Measurements from ENCODE around the gene MTHFSD. TPM values are rescaled to one million over a fixed set of nuclear protein-coding genes. Genes with fewer than 3 reads are reported as not detected.

MTHFSD gene
- total and polyA plus RNA-seq, 7 experiments from 2014 or later, result 16.7 to 46.7 (median 28.1) TPM

GRCh38 chr16:86515777-86516622 lies 39.0 kb downstream of the MTHFSD start:
- H3K27me3 Mint-ChIP-seq, result peaks cover 59 to 79% (median 65%) of the 10 kb centered on the region in 5 donors
- Histone ChIP-seq H3K4me1 (ENCODE audit: control insufficient read depth in 2 of 2, insufficient read depth in 2 of 2, low read length in 2 of 2) (peaks cover 0 to 3% of the 10 kb centered on the region in 2 donors), H3K27me3 (ENCODE audit: control insufficient read depth in 2 of 2, insufficient read depth in 2 of 2, low read length in 2 of 2) (peaks cover 0 to 19% of the 10 kb centered on the region in 2 donors), H3K4me3 (ENCODE audit: low read length) (no peak overlapping the region), H3K27ac (ENCODE audit: low read depth, low read length) (no peak overlapping the region), H3K36me3 (ENCODE audit: control insufficient read depth in 2 of 3, insufficient read depth in 3 of 3, low read length in 3 of 3) (no peaks in the 10 kb centered on the region), H3K9me3 (ENCODE audit: control insufficient read depth in 2 of 3, low read length in 3 of 3) (no peaks in the 10 kb centered on the region)
- H3K27ac Mint-ChIP-seq, result peak overlapping the region in 1 of 9 donors; percentile 23
- H3K4me1 Mint-ChIP-seq, result peaks cover 0 to 14% (median 9%) of the 10 kb centered on the region in 7 donors
- intact Hi-C loops (cut with micrococcal nuclease), result no loop called here
- no peak overlapping the region for H3K4me3 Mint-ChIP-seq
- H3K36me3 Mint-ChIP-seq, result peaks cover 0 to 4% (median 0%) of the 10 kb centered on the region in 5 donors
- no peak for DNase-seq
- H3K9me3 Mint-ChIP-seq, result peaks cover 0 to 1% (median 0%) of the 10 kb centered on the region in 11 donors
- POLR2A ChIA-PET, result no interaction called here
- CTCF ChIA-PET, result interaction anchor here (0.7 kb wide), 1 partner anchor 164 kb away, joined by 3 read pairs; no protein-coding TSS in a partner anchor
- ATAC-seq, result no peak

- Histone ChIP-seq H3K36me3 (ENCODE audit: control insufficient read depth in 2 of 3, insufficient read depth in 3 of 3, low read length in 3 of 3) (no peaks in the 10 kb centered on the region), H3K4me1 (ENCODE audit: control insufficient read depth in 2 of 2, insufficient read depth in 2 of 2, low read length in 2 of 2) (peaks cover 0 to 3% of the 10 kb centered on the region in 2 donors), H3K27me3 (ENCODE audit: control insufficient read depth in 2 of 2, insufficient read depth in 2 of 2, low read length in 2 of 2) (peaks cover 0 to 16% of the 10 kb centered on the region in 2 donors), H3K4me3 (ENCODE audit: low read length) (no peak overlapping the region), H3K9me3 (ENCODE audit: control insufficient read depth in 2 of 3, low read length in 3 of 3) (no peaks in the 10 kb centered on the region), H3K27ac (ENCODE audit: low read depth, low read length) (no peak overlapping the region)
- Mint-ChIP-seq H3K9me3 (peaks cover 0 to 1% (median 0%) of the 10 kb centered on the region in 11 donors), H3K27ac (no peak overlapping the region), H3K4me3 (no peak overlapping the region), H3K4me1 (peaks cover 0 to 17% (median 11%) of the 10 kb centered on the region in 7 donors), H3K36me3 (peaks cover 0 to 4% (median 0%) of the 10 kb centered on the region in 5 donors), H3K27me3 (peaks cover 59 to 83% (median 68%) of the 10 kb centered on the region in 5 donors)
- ChIA-PET CTCF (no interaction called here), POLR2A (no interaction called here)
- ATAC-seq (no peak), DNase-seq (no peak)
- intact Hi-C loops (cut with micrococcal nuclease), result no loop called here
Observed at GRCh38 chr16:86515413-86515776, 39.6 kb downstream of the MTHFSD start.

GRCh38 chr16:86514481-86515376 lies 40.3 kb downstream of the MTHFSD start:
- Mint-ChIP-seq H3K9me3 (peaks cover 0 to 1% (median 0%) of the 10 kb centered on the region in 11 donors), H3K4me3 (peak overlapping the region in 1 of 10 donors; percentile 29), H3K27me3 (peaks cover 55 to 82% (median 66%) of the 10 kb centered on the region in 5 donors), H3K4me1 (peaks cover 0 to 13% (median 11%) of the 10 kb centered on the region in 7 donors), H3K36me3 (peaks cover 0 to 4% (median 0%) of the 10 kb centered on the region in 5 donors), H3K27ac (peak overlapping the region in 1 of 9 donors; percentile 29)
- ChIA-PET POLR2A (no interaction called here), CTCF (no interaction called here)
- Histone ChIP-seq H3K9me3 (ENCODE audit: control insufficient read depth in 2 of 3, low read length in 3 of 3) (no peaks in the 10 kb centered on the region), H3K36me3 (ENCODE audit: control insufficient read depth in 2 of 3, insufficient read depth in 3 of 3, low read length in 3 of 3) (no peaks in the 10 kb centered on the region), H3K4me1 (ENCODE audit: control insufficient read depth in 2 of 2, insufficient read depth in 2 of 2, low read length in 2 of 2) (no peaks in the 10 kb centered on the region), H3K27me3 (ENCODE audit: control insufficient read depth in 2 of 2, insufficient read depth in 2 of 2, low read length in 2 of 2) (peaks cover 0 to 9% of the 10 kb centered on the region in 2 donors), H3K27ac (ENCODE audit: low read depth, low read length) (no peak overlapping the region), H3K4me3 (ENCODE audit: low read length) (no peak overlapping the region)
- intact Hi-C loops (cut with micrococcal nuclease), result no loop called here
- ATAC-seq, result no peak
- DNase-seq, result no peak

GRCh38 chr16:86513471-86514277 lies 41.4 kb downstream of the MTHFSD start:
- no peaks in the 10 kb centered on the region for H3K9me3 Mint-ChIP-seq
- peak overlapping the region in 2 of 10 donors; percentile 13 to 40 for H3K4me3 Mint-ChIP-seq
- Histone ChIP-seq H3K36me3 (ENCODE audit: control insufficient read depth in 2 of 3, insufficient read depth in 3 of 3, low read length in 3 of 3) (no peaks in the 10 kb centered on the region), H3K9me3 (ENCODE audit: control insufficient read depth in 2 of 3, low read length in 3 of 3) (no peaks in the 10 kb centered on the region), H3K4me1 (ENCODE audit: control insufficient read depth in 2 of 2, insufficient read depth in 2 of 2, low read length in 2 of 2) (no peaks in the 10 kb centered on the region), H3K4me3 (ENCODE audit: low read length) (no peak overlapping the region), H3K27me3 (ENCODE audit: control insufficient read depth in 2 of 2, insufficient read depth in 2 of 2, low read length in 2 of 2) (peaks cover 0 to 4% of the 10 kb centered on the region in 2 donors), H3K27ac (ENCODE audit: low read depth, low read length) (no peak overlapping the region)
- peak overlapping the region in 1 of 9 donors; percentile 79 for H3K27ac Mint-ChIP-seq
- peaks cover 0 to 4% (median 0%) of the 10 kb centered on the region in 5 donors for H3K36me3 Mint-ChIP-seq
- H3K4me1 Mint-ChIP-seq, result peaks cover 0 to 16% (median 12%) of the 10 kb centered on the region in 7 donors
- DNase-seq (no peak), ATAC-seq (no peak)
- ChIA-PET POLR2A (no interaction called here), CTCF (no interaction called here)
- intact Hi-C loops (cut with micrococcal nuclease), result no loop called here
- H3K27me3 Mint-ChIP-seq, result peaks cover 51 to 78% (median 62%) of the 10 kb centered on the region in 5 donors

GRCh38 chr16:86512860-86513470 lies 42.1 kb downstream of the MTHFSD start:
- POLR2A ChIA-PET, result no interaction called here
- Histone ChIP-seq H3K4me3 (ENCODE audit: low read length) (no peak overlapping the region), H3K27ac (ENCODE audit: low read depth, low read length) (no peak overlapping the region), H3K27me3 (ENCODE audit: control insufficient read depth in 2 of 2, insufficient read depth in 2 of 2, low read length in 2 of 2) (peaks cover 0 to 4% of the 10 kb centered on the region in 2 donors), H3K9me3 (ENCODE audit: control insufficient read depth in 2 of 3, low read length in 3 of 3) (no peaks in the 10 kb centered on the region), H3K4me1 (ENCODE audit: control insufficient read depth in 2 of 2, insufficient read depth in 2 of 2, low read length in 2 of 2) (no peaks in the 10 kb centered on the region), H3K36me3 (ENCODE audit: control insufficient read depth in 2 of 3, insufficient read depth in 3 of 3, low read length in 3 of 3) (no peaks in the 10 kb centered on the region)
- H3K4me3 Mint-ChIP-seq, result peak overlapping the region in 2 of 10 donors; percentile 13 to 40
- H3K9me3 Mint-ChIP-seq, result no peaks in the 10 kb centered on the region
- peaks cover under 1 to 16% (median 13%) of the 10 kb centered on the region in 7 donors for H3K4me1 Mint-ChIP-seq
- peaks cover 0 to 4% (median 0%) of the 10 kb centered on the region in 5 donors for H3K36me3 Mint-ChIP-seq
- ATAC-seq (no peak), DNase-seq (no peak)
- CTCF ChIA-PET, result no interaction called here
- peak overlapping the region in 1 of 9 donors; percentile 52 for H3K27ac Mint-ChIP-seq
- intact Hi-C loops (cut with micrococcal nuclease), result no loop called here
- peaks cover 49 to 72% (median 55%) of the 10 kb centered on the region in 5 donors for H3K27me3 Mint-ChIP-seq

Data from naive thymus-derived CD4-positive, alpha-beta T cell (primary cell).